RWPE1 (cell line): ENCODE results near the gene AIG1.
"Not testable (repeated sequence)": the region's sequence is repeated elsewhere in the genome, so short reads cannot be mapped to it uniquely, and the experiment has no call there.

Source experiments
- CTCF ChIA-PET: fragments of 350-600 bp; sonication (Branson Sonifier 250); formaldehyde crosslinking; extraction: SDS; loops from one replicate; lab custom pipeline; 2021; lab: Yijun Ruan, JAX
- POLR2A ChIA-PET: fragments of 400-600 bp; formaldehyde crosslinking; extraction: SDS; loops from one replicate; lab custom pipeline; 2020; ENCODE audit warnings: antibody characterized with exemption; ENCODE audit not compliant: low non-redundant PET; lab: Yijun Ruan, JAX
- DNase-seq: peaks from one replicate; pipeline ENCODE4 v3.0.0; 2012; ENCODE audit warnings: low spot score
- H3K27ac ChIP-seq: fragments of 450-650 bp; 2 replicates; pipeline ENCODE4 v1.5.1; 2017
- TF ChIP-seq, protein P1 (sequence below): fragments of 450-650 bp; conservative IDR thresholded peaks from 2 replicates; pipeline ENCODE4 v1.5.1; 2017; ENCODE audit warnings: low read depth, mild to moderate bottlenecking

Gene AIG1

DNA sequence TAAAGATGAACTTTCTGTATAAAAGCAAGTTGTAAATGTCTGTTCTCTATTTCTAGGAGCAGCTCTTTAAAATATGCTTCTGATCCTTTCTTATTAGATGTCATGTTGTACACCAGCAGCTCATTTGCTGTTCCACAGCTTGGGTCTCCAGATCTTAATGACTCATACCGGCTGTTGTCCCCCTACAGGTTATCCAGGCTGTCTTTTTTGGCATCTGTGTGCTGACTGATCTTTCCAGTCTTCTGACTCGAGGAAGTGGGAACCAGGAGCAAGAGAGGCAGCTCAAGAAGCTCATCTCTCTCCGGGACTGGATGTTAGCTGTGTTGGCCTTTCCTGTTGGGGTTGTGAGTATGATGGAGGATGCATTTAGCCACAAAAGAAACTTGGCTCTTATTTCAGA is 76.0 kb downstream of the AIG1 start:
- TF ChIP-seq, protein P1, sequence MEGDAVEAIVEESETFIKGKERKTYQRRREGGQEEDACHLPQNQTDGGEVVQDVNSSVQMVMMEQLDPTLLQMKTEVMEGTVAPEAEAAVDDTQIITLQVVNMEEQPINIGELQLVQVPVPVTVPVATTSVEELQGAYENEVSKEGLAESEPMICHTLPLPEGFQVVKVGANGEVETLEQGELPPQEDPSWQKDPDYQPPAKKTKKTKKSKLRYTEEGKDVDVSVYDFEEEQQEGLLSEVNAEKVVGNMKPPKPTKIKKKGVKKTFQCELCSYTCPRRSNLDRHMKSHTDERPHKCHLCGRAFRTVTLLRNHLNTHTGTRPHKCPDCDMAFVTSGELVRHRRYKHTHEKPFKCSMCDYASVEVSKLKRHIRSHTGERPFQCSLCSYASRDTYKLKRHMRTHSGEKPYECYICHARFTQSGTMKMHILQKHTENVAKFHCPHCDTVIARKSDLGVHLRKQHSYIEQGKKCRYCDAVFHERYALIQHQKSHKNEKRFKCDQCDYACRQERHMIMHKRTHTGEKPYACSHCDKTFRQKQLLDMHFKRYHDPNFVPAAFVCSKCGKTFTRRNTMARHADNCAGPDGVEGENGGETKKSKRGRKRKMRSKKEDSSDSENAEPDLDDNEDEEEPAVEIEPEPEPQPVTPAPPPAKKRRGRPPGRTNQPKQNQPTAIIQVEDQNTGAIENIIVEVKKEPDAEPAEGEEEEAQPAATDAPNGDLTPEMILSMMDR, result no peak
- ChIA-PET POLR2A (no interaction called here), CTCF (no interaction called here)
- no peak overlapping the region for H3K27ac ChIP-seq
- DNase-seq, result no peak

DNA sequence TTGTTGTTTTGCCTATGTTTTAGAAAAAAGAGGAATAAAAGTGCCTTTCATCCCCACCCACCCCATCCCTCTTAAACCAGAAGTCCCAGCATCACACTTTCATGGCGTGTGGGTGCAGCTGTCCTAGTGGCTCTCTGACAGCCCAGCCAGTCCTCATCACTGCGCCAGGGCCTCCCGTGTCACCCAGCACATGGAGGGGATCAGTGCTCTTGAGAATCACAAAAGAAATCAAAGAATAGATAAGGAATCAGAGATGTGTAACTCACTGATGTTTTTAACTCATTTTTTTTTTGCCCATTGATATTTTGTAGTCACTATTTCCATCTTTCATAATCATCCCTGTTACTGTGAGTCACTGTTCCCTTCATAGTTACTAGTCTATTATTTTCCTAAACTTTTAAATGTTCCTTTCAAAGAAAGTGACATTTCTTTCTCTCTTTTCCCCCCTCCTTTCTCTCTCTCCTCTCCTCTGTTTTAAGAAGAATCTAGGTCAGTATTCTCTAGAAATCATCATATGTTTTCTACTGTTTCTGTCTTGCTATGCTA is 78.6 kb downstream of the AIG1 start:
- no peak for DNase-seq
- ChIA-PET POLR2A (no interaction called here), CTCF (no interaction called here)
- no peak overlapping the region for H3K27ac ChIP-seq
- TF ChIP-seq, protein P1, result no peak

DNA sequence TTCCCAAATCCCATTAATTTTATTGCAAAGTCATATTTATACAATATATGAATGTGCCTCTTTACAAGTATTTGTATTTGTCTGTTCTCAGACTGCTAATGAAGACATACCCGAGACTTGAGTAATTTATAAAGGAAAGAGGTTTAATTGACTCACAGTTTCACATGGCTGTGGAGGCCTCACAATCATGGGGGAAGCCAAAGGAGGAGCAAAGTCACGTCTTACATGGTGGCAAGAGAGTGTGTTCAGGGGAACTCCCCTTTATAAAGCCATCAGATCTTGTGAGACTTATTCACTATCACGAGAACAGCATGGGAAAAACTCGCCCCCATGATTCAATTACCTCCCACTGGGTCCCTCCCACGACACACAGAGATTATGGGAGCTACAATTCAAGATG is 79.2 kb downstream of the AIG1 start:
- CTCF ChIA-PET, result not testable (repeated sequence)

DNA sequence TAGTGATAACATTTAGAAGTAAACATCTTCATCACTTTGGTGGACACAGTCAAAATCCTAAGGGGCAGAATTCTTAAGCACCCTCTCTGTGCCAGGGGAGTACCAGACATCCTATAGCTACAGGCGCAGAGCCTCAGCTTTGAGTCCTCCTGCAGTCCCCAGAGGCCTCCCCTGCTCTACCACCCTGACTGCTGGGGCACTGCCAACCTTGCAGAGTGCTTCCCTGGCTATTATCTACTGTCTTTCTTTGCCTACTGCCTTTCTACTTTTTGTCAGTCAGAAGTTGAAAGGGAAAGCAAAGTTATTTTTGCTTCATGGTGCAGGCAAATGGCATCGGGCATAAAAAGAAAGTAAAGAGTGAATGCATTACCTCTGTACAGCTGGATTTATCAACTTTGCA is 80.1 kb downstream of the AIG1 start:
- H3K27ac ChIP-seq, result no peak overlapping the region
- TF ChIP-seq, protein P1, result no peak
- POLR2A ChIA-PET, result no interaction called here
- CTCF ChIA-PET, result no interaction called here
- DNase-seq, result no peak

More for the DNA sequence above, 79.2 kb downstream of the AIG1 start:
- DNase-seq, H3K27ac ChIP-seq, POLR2A ChIA-PET: not testable (repeated sequence)

DNA sequence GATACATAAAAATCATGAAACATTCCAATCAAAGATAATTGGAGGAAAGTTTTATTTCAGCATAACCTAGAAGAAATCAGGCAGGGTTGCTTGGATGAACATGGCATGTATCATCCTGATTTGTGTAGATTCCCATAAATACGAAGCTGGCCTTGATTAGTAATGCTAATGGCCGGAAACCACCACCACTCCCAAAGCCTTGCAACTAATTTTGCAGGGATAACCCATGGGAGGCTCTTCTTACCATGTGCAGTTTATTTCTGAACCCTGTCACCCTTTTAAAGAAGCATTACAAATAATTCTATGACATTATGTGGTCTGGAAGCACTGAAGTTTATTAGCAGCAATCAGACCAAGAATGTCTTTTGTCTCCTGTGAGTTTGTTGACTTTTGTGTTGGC is 80.8 kb downstream of the AIG1 start:
- ChIA-PET POLR2A (no interaction called here), CTCF (no interaction called here)
- no peak overlapping the region for H3K27ac ChIP-seq
- TF ChIP-seq, protein P1, result no peak
- no peak for DNase-seq

DNA sequence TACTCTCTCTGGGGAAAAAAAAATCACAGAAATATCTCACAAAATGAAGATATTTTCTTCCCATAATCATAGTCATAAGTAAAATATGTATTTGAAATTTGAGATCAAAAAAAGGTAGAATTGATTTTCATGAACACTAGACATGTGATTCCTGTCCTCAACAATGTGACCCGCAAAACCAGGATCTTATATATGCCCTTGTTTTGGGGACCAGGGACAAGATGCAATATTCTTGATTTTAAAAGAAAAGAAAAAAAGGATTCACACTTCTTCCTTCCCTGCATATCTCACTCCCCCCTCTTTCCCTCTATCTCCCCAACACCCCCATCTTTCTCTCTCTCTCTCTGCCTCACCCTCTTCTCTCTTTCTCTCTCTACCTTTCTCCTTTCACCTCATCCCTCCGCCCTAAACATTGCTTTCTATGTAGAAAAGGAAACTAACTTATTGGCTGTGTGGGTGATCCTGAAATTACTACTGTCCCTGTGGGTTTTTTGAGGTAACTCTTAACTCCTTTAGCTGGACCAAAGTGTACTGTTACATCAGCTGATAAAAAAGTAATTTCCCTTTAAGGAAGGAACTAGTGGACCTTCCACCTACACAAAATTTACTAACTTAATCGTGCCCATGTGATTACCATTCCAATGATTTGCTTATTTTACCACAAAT is 85.6 kb downstream of the AIG1 start:
- ChIA-PET POLR2A (no interaction called here), CTCF (interaction anchor here (0.6 kb wide), 1 partner anchor 9 kb away, joined by 4 read pairs; no protein-coding TSS in a partner anchor)
- no peak for DNase-seq
- TF ChIP-seq, protein P1, result no peak
- H3K27ac ChIP-seq, result no peak overlapping the region

DNA sequence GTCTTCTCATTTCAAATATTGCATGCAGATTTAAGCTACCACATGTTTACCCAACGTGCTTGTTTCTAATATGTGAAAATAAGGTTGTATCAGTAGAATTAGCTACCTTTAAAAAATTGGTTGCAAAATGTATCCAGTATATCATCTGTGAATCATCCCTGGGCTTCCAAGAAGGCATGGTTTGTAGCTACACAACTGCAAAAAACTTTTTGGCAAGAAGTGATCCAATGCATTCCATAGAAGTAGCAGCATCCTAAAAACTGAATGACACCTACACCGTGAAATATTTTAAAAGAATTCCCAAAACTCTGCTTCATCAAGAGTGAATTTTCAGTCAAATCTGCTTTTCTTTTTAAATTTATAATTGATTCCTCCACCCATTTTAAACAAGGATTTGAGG is 89.1 kb downstream of the AIG1 start:
- TF ChIP-seq, protein P1, result no peak
- no peak overlapping the region for H3K27ac ChIP-seq
- ChIA-PET POLR2A (no interaction called here), CTCF (interaction anchor here (1.0 to 1.5 kb wide), 2 partner anchors 15 to 26 kb away, joined by 3 to 5 read pairs; no protein-coding TSS in a partner anchor)
- no peak for DNase-seq
